ENCODE results near the gene PCGF3.

PCGF3 gene

DNA sequence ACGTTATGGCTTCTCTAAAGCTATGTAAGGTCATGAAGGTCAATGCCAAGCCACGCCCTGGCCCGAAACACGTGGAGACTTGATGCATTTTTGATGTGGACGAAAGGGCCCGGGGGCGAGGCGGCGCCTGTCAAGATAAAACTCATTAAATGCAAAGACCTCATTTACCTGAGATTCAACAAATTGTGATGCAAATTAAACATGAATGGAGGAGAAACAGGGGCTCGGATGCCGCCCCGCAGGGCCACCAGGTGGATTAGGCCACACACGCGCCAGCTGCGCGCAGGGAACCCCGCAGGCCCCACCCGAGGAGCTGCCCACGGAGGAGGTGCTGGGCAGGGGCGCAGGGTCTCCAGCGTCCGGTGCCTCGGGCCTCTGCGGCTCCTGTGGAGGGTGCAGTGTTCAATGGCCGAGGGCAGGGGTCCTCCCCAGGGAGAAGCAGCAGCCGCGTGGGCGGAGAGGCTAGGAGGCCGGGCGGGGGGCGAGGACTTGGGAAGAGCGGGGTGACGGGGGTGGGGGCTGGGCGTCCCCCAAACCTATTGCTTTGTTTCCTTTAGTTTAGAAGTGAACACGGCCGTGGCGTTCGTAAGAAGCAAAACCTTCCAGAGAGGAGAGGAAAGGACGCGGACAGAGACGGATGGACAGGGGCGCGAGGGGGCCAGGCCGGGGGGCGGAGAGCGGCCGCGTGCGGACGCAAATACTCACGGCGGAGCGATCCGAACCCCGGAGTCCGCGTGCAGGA, 79.9 kb downstream of the PCGF3 start:
- Histone ChIP-seq H3K9ac (ENCODE audit: low read length) (no peak overlapping the region), H3K9me3 (ENCODE audit: control insufficient read depth, low read length) (no peaks in the 10 kb centered on the region), H3K4me3 (ENCODE audit: low read length) (no peak overlapping the region), H3K4me1 (ENCODE audit: control insufficient read depth, insufficient read depth, low read length) (peaks cover 41% of the 10 kb centered on the region), H3K36me3 (ENCODE audit: control insufficient read depth, insufficient read depth, low read length) (no peaks in the 10 kb centered on the region), H3K27me3 (ENCODE audit: control insufficient read depth, insufficient read depth, low read length) (peaks cover 41% of the 10 kb centered on the region)

DNA sequence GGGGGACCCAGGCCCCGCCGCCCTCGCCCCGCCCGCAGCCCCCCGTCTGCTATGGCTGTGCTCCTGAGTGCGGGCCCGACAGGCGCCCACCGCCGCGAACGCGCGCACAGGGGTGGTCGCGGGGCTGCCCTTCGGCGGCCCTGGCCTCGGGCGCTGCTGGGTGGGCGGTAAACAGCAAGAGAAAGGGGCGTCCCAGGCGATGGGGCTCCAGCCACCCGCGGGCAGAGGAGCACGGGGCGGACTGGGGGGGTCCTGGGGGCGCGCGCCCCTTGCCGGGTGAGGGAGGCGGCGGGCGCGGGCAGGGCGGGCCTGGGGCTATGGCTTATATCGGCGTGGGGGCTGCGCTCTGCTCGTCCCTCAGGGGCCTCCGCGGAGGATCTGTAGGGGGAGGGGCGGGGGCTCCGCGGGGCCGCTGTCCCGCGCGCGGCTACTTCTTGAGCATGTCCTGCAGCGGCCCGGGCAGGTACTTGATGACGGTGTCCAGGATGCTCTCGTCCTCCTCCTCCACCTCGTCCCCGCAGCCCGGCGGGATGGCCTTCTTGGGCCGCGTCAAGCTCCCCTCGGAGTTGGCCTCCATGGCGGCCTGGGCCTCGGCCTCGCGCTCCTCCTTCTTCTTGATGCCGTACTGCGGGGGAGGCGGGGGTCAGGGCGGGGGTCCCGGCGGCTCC, 80.6 kb downstream of the PCGF3 start:
- peaks cover 36% of the 10 kb centered on the region for H3K4me1 ChIP-seq (ENCODE audit: control insufficient read depth, insufficient read depth, low read length)
- H3K4me3 ChIP-seq (ENCODE audit: low read length) = no peak overlapping the region
- peaks cover 41% of the 10 kb centered on the region for H3K27me3 ChIP-seq (ENCODE audit: control insufficient read depth, insufficient read depth, low read length)
- no peaks in the 10 kb centered on the region for H3K36me3 ChIP-seq (ENCODE audit: control insufficient read depth, insufficient read depth, low read length)
- H3K9ac ChIP-seq (ENCODE audit: low read length) = peak overlapping the region; percentile 9
- no peaks in the 10 kb centered on the region for H3K9me3 ChIP-seq (ENCODE audit: control insufficient read depth, low read length)

DNA sequence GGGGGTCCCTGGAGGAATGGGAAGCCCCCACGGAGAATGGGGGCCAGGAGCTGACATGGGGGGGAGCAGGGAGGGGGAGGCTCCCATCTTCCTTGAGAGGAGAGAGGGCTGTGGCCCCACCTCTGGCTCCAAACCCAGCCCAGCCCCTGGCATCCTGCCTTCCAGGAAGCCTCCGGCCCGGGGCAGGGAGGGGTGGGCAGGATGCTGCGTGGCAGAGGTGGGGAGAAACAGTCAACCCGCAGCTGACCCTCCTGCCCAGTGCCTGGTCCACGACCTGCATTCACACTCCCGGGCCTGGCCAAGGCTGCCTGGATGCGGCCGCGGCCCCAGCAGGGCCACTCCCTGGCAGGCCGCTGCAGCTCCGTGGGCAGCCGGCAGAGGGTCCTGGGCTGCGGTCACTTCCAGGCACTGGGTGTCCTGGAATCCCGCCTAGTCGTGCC, 81.2 kb downstream of the PCGF3 start:
- Histone ChIP-seq H3K9me3 (ENCODE audit: control insufficient read depth, low read length) (no peaks in the 10 kb centered on the region), H3K4me1 (ENCODE audit: control insufficient read depth, insufficient read depth, low read length) (peaks cover 39% of the 10 kb centered on the region), H3K4me3 (ENCODE audit: low read length) (no peak overlapping the region), H3K9ac (ENCODE audit: low read length) (peak overlapping the region; percentile 9), H3K36me3 (ENCODE audit: control insufficient read depth, insufficient read depth, low read length) (no peaks in the 10 kb centered on the region), H3K27me3 (ENCODE audit: control insufficient read depth, insufficient read depth, low read length) (peaks cover 48% of the 10 kb centered on the region)

DNA sequence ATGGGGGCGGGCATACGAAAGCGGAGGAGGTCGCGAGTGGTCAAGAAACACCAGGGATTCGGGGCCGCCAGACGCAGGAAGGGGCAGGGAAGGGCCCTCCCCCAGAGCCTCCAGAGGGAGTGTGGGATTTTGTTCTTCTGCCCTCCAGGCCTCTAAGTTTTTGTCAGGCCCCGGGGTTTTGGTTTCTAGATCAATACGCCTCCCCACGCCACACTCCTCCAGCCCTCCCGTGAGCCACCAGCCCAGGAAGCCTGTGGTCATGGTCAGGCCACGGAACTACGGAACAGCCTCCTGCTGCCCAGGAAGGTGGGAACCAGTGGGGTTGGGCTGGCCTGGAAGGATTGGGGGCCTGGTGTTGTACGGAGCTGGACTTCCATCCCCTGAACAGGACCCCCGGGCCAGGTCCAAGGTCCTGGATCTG, 81.9 kb downstream of the PCGF3 start:
- Histone ChIP-seq H3K27me3 (ENCODE audit: control insufficient read depth, insufficient read depth, low read length) (peaks cover 54% of the 10 kb centered on the region), H3K4me3 (ENCODE audit: low read length) (no peak overlapping the region), H3K4me1 (ENCODE audit: control insufficient read depth, insufficient read depth, low read length) (peaks cover 42% of the 10 kb centered on the region), H3K9me3 (ENCODE audit: control insufficient read depth, low read length) (no peaks in the 10 kb centered on the region), H3K36me3 (ENCODE audit: control insufficient read depth, insufficient read depth, low read length) (no peaks in the 10 kb centered on the region), H3K9ac (ENCODE audit: low read length) (no peak overlapping the region)

DNA sequence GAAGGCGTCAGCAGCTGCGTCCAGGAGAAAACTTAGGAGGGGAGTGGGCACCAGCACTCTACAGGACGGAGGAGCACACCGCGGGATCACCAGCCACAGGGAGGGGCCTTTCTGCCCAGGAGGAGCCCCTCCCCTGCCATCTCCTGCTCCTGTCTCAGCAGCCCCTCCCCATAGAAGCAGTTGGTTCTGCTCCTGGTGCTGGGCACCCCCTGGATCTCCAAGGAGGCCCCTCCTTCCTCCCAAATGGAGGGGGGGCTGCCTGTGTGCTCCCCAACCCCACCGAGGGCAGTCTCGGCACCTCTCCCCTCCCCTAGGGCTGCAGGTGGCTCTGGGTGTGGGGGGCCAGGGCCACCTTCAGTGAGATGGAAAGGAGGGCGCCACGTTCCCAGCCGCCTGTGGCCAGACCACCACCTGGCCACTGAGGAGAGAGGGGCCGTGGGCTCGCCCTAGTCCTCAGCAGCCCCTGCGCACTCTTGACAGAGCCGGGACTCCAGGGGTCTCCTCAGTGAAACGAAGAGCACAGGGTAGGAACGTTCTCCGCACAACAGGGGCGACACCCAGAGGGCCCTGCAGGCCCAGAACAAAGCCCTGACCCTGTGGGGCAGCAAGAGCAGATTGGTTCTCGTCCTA, 82.5 kb downstream of the PCGF3 start:
- Histone ChIP-seq H3K4me1 (ENCODE audit: control insufficient read depth, insufficient read depth, low read length) (peaks cover 40% of the 10 kb centered on the region), H3K4me3 (ENCODE audit: low read length) (no peak overlapping the region), H3K36me3 (ENCODE audit: control insufficient read depth, insufficient read depth, low read length) (no peaks in the 10 kb centered on the region), H3K9me3 (ENCODE audit: control insufficient read depth, low read length) (no peaks in the 10 kb centered on the region), H3K9ac (ENCODE audit: low read length) (no peak overlapping the region), H3K27me3 (ENCODE audit: control insufficient read depth, insufficient read depth, low read length) (peaks cover 60% of the 10 kb centered on the region)

DNA sequence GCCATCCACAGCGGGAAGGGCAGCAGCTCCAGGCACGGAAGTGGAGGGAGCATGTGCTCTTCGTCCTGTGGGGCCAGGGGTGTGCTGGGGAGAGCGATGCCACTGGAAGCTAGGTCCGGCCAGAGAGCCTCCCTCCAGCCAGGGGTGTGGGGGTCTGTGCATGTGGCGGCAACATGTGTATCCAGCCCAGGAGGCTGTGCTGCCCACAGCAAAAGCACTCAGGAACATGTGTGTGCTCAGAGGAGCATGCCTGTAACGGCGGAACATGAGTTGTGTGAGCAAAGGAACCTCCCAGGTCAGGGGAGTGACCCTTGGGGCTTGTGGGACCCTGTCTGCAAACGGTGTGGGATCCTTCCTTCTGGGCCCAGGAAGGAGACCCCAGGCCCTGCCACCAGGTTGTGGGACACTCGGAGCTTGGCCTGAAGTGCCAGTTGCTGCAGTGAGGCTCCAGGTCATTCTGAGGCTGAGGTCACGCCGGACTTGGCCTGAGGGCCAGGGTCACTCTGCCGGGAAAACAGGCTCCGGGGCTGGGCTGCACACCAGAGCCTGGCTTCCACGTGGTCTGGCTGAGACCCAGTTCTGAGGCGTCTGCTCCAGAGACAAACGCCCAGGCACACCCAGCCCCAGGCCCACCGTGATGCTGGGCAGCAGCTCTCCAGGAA, 83.1 kb downstream of the PCGF3 start:
- Histone ChIP-seq H3K27me3 (ENCODE audit: control insufficient read depth, insufficient read depth, low read length) (peaks cover 66% of the 10 kb centered on the region), H3K4me1 (ENCODE audit: control insufficient read depth, insufficient read depth, low read length) (peaks cover 38% of the 10 kb centered on the region), H3K9ac (ENCODE audit: low read length) (no peak overlapping the region), H3K4me3 (ENCODE audit: low read length) (no peak overlapping the region), H3K9me3 (ENCODE audit: control insufficient read depth, low read length) (no peaks in the 10 kb centered on the region), H3K36me3 (ENCODE audit: control insufficient read depth, insufficient read depth, low read length) (no peaks in the 10 kb centered on the region)

DNA sequence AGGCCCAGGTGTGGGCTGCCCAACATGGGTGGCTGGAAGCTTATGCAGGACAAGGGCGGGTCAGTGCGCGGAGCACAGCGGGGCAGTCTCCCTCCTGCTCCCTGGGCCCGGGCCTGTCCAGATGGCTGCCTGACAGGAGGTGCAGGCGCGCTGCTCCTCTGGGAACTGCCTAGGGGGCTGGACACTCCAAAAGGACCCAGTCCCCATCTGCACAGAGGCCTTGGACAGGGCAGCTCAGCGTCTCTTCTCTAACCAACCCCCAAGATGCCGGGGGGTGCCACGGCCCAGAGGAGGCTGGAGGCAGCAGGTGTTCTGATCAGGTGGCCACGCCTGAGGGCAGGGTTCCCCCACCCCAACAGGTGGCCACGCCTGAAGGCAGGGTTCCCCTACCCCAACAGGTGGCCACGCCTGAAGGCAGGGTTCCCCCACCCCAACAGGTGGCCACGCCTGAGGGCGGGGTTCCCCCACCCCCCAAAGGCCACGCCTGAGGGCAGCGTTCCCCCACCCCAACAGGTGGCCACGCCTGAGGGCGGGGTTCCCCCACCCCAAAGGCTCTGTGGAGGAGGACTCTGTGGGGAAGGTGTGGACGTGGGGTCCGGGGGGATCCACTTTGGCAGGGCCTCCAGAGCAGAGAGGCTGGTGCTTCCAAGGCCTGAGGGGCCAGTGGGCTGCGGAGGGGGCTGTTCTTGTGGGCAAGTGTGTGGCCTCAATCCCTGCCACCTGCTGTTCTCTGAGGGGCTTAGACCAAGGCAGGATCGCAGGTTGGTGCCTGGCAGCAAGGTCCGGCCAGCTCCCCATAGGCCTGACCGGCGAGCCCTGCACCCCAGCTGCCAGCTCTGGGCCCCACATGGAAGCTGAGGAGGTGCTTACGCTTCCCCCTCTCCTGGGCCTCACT, 84.2 kb downstream of the PCGF3 start:
- H3K4me1 ChIP-seq (ENCODE audit: control insufficient read depth, insufficient read depth, low read length) = peaks cover 40% of the 10 kb centered on the region

DNA sequence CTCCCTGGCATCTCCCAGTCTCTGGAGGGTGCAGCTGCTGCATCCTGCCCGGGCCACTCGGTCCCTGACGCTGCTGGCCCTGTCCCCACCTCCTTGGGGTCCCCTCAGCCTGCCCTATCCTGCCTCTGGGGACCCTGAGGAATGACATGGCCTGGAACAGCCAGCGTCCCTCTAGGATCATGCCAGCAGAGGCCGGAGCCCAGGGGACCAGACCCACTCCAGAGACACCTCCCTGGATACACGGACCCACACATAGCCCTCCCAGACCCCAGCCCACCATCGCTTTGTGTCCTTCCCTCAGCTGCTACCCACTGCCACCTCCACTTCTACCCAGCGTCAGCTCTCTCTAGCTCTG, 84.8 kb downstream of the PCGF3 start:
- H3K9ac ChIP-seq (ENCODE audit: low read length) = no peak overlapping the region
- H3K9me3 ChIP-seq (ENCODE audit: control insufficient read depth, low read length) = no peaks in the 10 kb centered on the region
- peaks cover 81% of the 10 kb centered on the region for H3K27me3 ChIP-seq (ENCODE audit: control insufficient read depth, insufficient read depth, low read length)
- no peaks in the 10 kb centered on the region for H3K36me3 ChIP-seq (ENCODE audit: control insufficient read depth, insufficient read depth, low read length)
- H3K4me1 ChIP-seq (ENCODE audit: control insufficient read depth, insufficient read depth, low read length) = peaks cover 46% of the 10 kb centered on the region
- no peak overlapping the region for H3K4me3 ChIP-seq (ENCODE audit: low read length)

More for the DNA sequence above, 84.2 kb downstream of the PCGF3 start:
- H3K4me3 ChIP-seq (ENCODE audit: low read length) = no peak overlapping the region
- no peaks in the 10 kb centered on the region for H3K36me3 ChIP-seq (ENCODE audit: control insufficient read depth, insufficient read depth, low read length)
- no peak overlapping the region for H3K9ac ChIP-seq (ENCODE audit: low read length)
- peaks cover 77% of the 10 kb centered on the region for H3K27me3 ChIP-seq (ENCODE audit: control insufficient read depth, insufficient read depth, low read length)
- no peaks in the 10 kb centered on the region for H3K9me3 ChIP-seq (ENCODE audit: control insufficient read depth, low read length)

DNA sequence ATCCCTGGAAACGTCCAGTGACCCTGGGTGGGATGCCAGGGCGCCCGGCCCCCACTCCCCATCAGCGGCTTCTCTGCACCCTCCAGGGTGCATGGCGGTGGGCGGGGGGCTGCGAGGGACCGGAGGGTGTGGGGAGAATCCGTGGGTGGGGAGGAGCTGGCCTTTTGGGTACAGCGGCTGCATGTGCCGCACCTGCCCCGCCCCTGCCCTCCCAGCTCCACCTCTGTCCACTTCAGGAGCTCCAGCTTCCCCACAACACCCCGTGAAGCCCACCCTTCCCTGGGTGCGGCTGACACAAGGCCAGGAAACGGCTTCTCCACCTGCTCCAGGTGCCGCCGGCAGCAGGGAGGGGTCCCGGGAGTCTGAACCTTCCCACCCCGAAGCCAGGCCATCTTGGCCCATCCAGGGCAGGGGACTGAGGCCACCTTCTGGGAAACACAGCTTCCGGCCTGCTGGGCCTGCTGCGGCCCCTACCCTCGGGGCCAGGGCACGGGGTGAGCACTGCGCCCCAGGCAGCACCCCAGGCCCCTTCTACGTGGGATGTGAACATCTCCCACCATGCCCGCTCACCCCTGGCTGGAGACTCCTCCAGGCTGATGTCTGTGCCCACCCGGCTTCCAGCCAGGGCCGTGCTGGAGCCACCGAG, 85.7 kb downstream of the PCGF3 start:
- Histone ChIP-seq H3K4me3 (ENCODE audit: low read length) (no peak overlapping the region), H3K9me3 (ENCODE audit: control insufficient read depth, low read length) (no peaks in the 10 kb centered on the region), H3K36me3 (ENCODE audit: control insufficient read depth, insufficient read depth, low read length) (no peaks in the 10 kb centered on the region), H3K27me3 (ENCODE audit: control insufficient read depth, insufficient read depth, low read length) (peaks cover 79% of the 10 kb centered on the region), H3K9ac (ENCODE audit: low read length) (no peak overlapping the region), H3K4me1 (ENCODE audit: control insufficient read depth, insufficient read depth, low read length) (peaks cover 48% of the 10 kb centered on the region)

DNA sequence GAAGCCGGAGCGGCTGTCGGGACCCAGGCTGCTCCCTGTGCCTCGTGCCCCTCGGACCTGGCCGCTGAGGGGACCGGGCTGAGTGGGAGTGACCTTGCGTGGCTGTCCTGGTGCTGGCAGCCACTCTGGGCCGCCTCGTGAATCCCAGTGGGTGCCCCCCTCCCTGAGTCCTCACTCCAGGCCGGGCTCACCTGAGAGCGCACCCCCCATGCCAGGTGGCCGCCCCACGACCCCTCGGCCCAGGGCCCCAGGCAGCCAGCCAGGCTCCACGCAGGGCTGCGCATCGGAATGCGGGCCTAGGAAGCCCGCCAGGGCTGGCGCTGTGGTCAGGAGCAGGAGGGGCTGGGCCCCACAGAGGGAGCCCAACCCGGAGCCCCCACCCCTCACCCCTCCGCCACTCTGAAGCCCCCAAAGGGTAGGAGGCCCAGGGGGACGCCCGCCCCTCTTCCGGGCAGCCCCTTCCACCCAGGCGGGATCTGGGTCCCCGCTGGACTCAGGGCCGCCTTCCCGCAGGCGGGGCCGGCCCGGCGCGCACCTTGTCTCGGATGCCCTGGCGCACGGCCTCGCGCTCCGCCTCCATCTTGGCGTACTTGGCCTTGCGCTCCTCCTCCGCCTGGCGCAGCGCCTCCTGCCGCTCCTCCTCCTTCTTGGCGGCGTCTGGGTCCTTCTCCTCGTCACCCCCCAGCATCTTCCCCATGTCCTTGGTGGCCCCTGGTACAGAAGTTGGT, 86.4 kb downstream of the PCGF3 start:
- Histone ChIP-seq H3K9me3 (ENCODE audit: control insufficient read depth, low read length) (no peaks in the 10 kb centered on the region), H3K4me3 (ENCODE audit: low read length) (no peak overlapping the region), H3K27me3 (ENCODE audit: control insufficient read depth, insufficient read depth, low read length) (peaks cover 73% of the 10 kb centered on the region), H3K9ac (ENCODE audit: low read length) (no peak overlapping the region), H3K36me3 (ENCODE audit: control insufficient read depth, insufficient read depth, low read length) (no peaks in the 10 kb centered on the region), H3K4me1 (ENCODE audit: control insufficient read depth, insufficient read depth, low read length) (peaks cover 41% of the 10 kb centered on the region)

Data from mucosa of stomach (tissue), 1 donor.